Measurements from ENCODE around the gene KIAA0319L. TPM values are rescaled to one million over a fixed set of nuclear protein-coding genes. Genes with fewer than 3 reads are reported as not detected.

KIAA0319L gene
- total RNA-seq, 4 donors from 2014 or later = 65.8 to 123 (median 111) TPM

GRCh38 chr1:35571263-35571662, 14.1 kb upstream of the KIAA0319L start:
- H3K27me3 ChIP-seq = peaks cover 7% of the 10 kb centered on the region

GRCh38 chr1:35570589-35571137, 13.5 kb upstream of the KIAA0319L start:
- Histone ChIP-seq H3K4me1 (peaks cover 4 to 20% of the 10 kb centered on the region in 2 donors), H3K27ac (no peak overlapping the region), H3K4me3 (replicated peaks in 1 of 3) (no peak overlapping the region), H3K27me3 (peaks cover 6% of the 10 kb centered on the region), H3K36me3 (no peaks in the 10 kb centered on the region), H3K9me3 (no peaks in the 10 kb centered on the region)
- 86 to 95% methylated on average over 10 of the region's 10 CpGs for WGBS, 2 donors
- intact Hi-C loops (cut with DNase I) = no loop called here
- TF ChIP-seq POLR2A (IDR thresholded peaks at IDR 0.05) = no peak
- TF ChIP-seq CTCF (IDR thresholded peaks at IDR 0.05) = no peak
- DNase-seq = no peak

More at GRCh38 chr1:35571263-35571662, 14.1 kb upstream of the KIAA0319L start:
- WGBS, 2 donors = 88 to 94% methylated on average over 8 of the region's 8 CpGs
- no peaks in the 10 kb centered on the region for H3K36me3 ChIP-seq
- no peaks in the 10 kb centered on the region for H3K9me3 ChIP-seq
- no peak overlapping the region for H3K4me3 ChIP-seq (replicated peaks in 1 of 3)
- no peak for TF ChIP-seq CTCF (IDR thresholded peaks at IDR 0.05)
- no peak for DNase-seq
- no peak overlapping the region for H3K27ac ChIP-seq
- intact Hi-C loops (cut with DNase I) = no loop called here
- H3K4me1 ChIP-seq = peaks cover 4 to 20% of the 10 kb centered on the region in 2 donors

- intact Hi-C loops (cut with DNase I) = loop anchor here (5.0 to 10.0 kb wide), 2 partner anchors 65 to 157 kb away; no protein-coding TSS in a partner anchor
- H3K36me3 ChIP-seq = no peaks in the 10 kb centered on the region
- no peak overlapping the region for H3K4me3 ChIP-seq (replicated peaks in 1 of 3)
- peaks cover 4 to 20% of the 10 kb centered on the region in 2 donors for H3K4me1 ChIP-seq
- no peaks in the 10 kb centered on the region for H3K9me3 ChIP-seq
- no peak overlapping the region for H3K27ac ChIP-seq
- no peak for DNase-seq
- no peak for TF ChIP-seq CTCF (IDR thresholded peaks at IDR 0.05)
- no peak for TF ChIP-seq POLR2A (IDR thresholded peaks at IDR 0.05)
- H3K27me3 ChIP-seq = peaks cover 6% of the 10 kb centered on the region
- WGBS, 2 donors = 72 to 85% methylated on average over 1 of the region's 1 CpG
These were observed 12.7 kb upstream of the KIAA0319L start for GRCh38 chr1:35569936-35570335.

- Histone ChIP-seq H3K9me3 (no peaks in the 10 kb centered on the region), H3K36me3 (no peaks in the 10 kb centered on the region), H3K4me3 (replicated peaks in 1 of 3) (no peak overlapping the region), H3K4me1 (peaks cover 4 to 20% of the 10 kb centered on the region in 2 donors), H3K27me3 (peaks cover 6% of the 10 kb centered on the region), H3K27ac (no peak overlapping the region)
- peak; percentile 71 to 72 for DNase-seq
- WGBS, 2 donors = 21 to 26% methylated on average over 4 of the region's 4 CpGs
- intact Hi-C loops (cut with DNase I) = loop anchor here (5.0 to 10.0 kb wide), 2 partner anchors 64 to 158 kb away; no protein-coding TSS in a partner anchor
- no peak for TF ChIP-seq POLR2A (IDR thresholded peaks at IDR 0.05)
- peak; percentile 70 to 92 (median 83) for TF ChIP-seq CTCF (IDR thresholded peaks at IDR 0.05)
These were observed 11.8 kb upstream of the KIAA0319L start for GRCh38 chr1:35568975-35569395.

GRCh38 chr1:35567947-35568558, 10.8 kb upstream of the KIAA0319L start:
- peaks cover under 1% of the 10 kb centered on the region for H3K27me3 ChIP-seq
- 38 to 40% methylated on average over 9 of the region's 9 CpGs for WGBS, 2 donors
- no peak overlapping the region for H3K4me3 ChIP-seq (replicated peaks in 1 of 3)
- peaks cover 3 to 11% of the 10 kb centered on the region in 2 donors for H3K4me1 ChIP-seq
- H3K9me3 ChIP-seq = no peaks in the 10 kb centered on the region
- peaks cover 0 to under 1% of the 10 kb centered on the region in 2 donors for H3K36me3 ChIP-seq
- H3K27ac ChIP-seq = no peak overlapping the region
- no peak for TF ChIP-seq POLR2A (IDR thresholded peaks at IDR 0.05)
- no peak for TF ChIP-seq CTCF (IDR thresholded peaks at IDR 0.05)
- intact Hi-C loops (cut with DNase I) = loop anchor here (5.0 to 10.0 kb wide), 2 partner anchors 63 to 159 kb away; no protein-coding TSS in a partner anchor
- peak; percentile 50 to 54 for DNase-seq

All from thyroid gland (tissue), 4 donors.